Keratinocyte (primary cell): ENCODE measurements around the gene USP20. TPM values are rescaled to one million over a fixed set of nuclear protein-coding genes. Genes with fewer than 3 reads are reported as not detected.

Experiments
- DNase-seq: peaks from one replicate; pipeline ENCODE4 v3.0.0-alpha.2; 2011; ENCODE audit warnings: low read depth, missing footprints, low spot score
- FAIRE-seq: peaks from 2 replicates; lab custom pipeline; 2011; peaks lifted over from hg19 to GRCh38; lab: Jason Lieb, UNC
- H2AFZ ChIP-seq: 2 replicates; pipeline ENCODE4 v1.6.0; 2012; ENCODE audit warnings: low read length, control low read depth, inconsistent platforms; ENCODE audit not compliant: control insufficient read depth
- H3K27ac ChIP-seq: 2 replicates; pipeline ENCODE4 v1.5.1; 2011; ENCODE audit warnings: low read length; ENCODE audit not compliant: control insufficient read depth, insufficient read depth
- H3K27me3 ChIP-seq: 3 replicates; pipeline ENCODE4 v1.6.0; 2011; ENCODE audit warnings: low read length; ENCODE audit not compliant: control insufficient read depth, insufficient read depth; ENCODE audit errors: extremely low read depth
- H3K36me3 ChIP-seq, 2 experiments: 2 replicates in 1 of 2; 3 replicates in 1 of 2; pipeline ENCODE4 v1.5.1; 2011; ENCODE audit warnings: low read length in 2 of 2, mild to moderate bottlenecking in 1 of 2; ENCODE audit not compliant: control insufficient read depth in 2 of 2, insufficient read depth in 2 of 2; ENCODE audit errors: extremely low read depth in 1 of 2
- H3K4me1 ChIP-seq: 3 replicates; pipeline ENCODE4 v1.5.1; 2011; ENCODE audit warnings: low read length; ENCODE audit not compliant: control insufficient read depth, insufficient read depth; ENCODE audit errors: extremely low read depth
- H3K4me2 ChIP-seq: 3 replicates; pipeline ENCODE4 v1.6.0; 2011; ENCODE audit warnings: low read depth, low read length; ENCODE audit not compliant: control insufficient read depth, insufficient read depth; ENCODE audit errors: extremely low read depth
- H3K4me3 ChIP-seq, 3 experiments: fragments of 200-600 bp in 1 of 3; sonication (generic) in 1 of 3; 2 replicates in 2 of 3; 3 replicates in 1 of 3; pipeline ENCODE4 v1.5.1; 2011 to 2016; ENCODE audit warnings: low read length in 3 of 3, mild to moderate bottlenecking in 3 of 3, control low read depth in 2 of 3, inconsistent platforms in 1 of 3, low read depth in 1 of 3, mixed read lengths in 1 of 3, mixed run types in 1 of 3, moderate library complexity in 1 of 3; ENCODE audit not compliant: control insufficient read depth in 2 of 3, insufficient read depth in 2 of 3; ENCODE audit errors: extremely low read depth in 1 of 3
- H3K79me2 ChIP-seq: 2 replicates; pipeline ENCODE4 v1.6.0; 2012; ENCODE audit warnings: low read length; ENCODE audit not compliant: control insufficient read depth, insufficient read depth
- H3K9ac ChIP-seq: 3 replicates; pipeline ENCODE4 v1.6.0; 2011; ENCODE audit warnings: low read length; ENCODE audit not compliant: control insufficient read depth, insufficient read depth; ENCODE audit errors: extremely low read depth
- H3K9me1 ChIP-seq: 3 replicates; pipeline ENCODE4 v1.6.0; 2011; ENCODE audit warnings: low read length; ENCODE audit not compliant: control insufficient read depth, insufficient read depth; ENCODE audit errors: extremely low read depth
- H3K9me3 ChIP-seq: 2 replicates; pipeline ENCODE4 v1.5.1; 2012; ENCODE audit warnings: low read depth, low read length; ENCODE audit not compliant: control insufficient read depth
- H4K20me1 ChIP-seq: 3 replicates; pipeline ENCODE4 v1.6.0; 2011; ENCODE audit warnings: low read length; ENCODE audit not compliant: control insufficient read depth, insufficient read depth; ENCODE audit errors: extremely low read depth
- CTCF ChIP-seq, 3 experiments: IDR thresholded peaks in 1 of 3; conservative IDR thresholded peaks in 1 of 3; optimal IDR thresholded peaks in 1 of 3; 2 replicates in 2 of 3; 3 replicates in 1 of 3; pipeline versions ENCODE3 to v1.5.1; 2011; ENCODE audit warnings: low read length in 3 of 3, mild to moderate bottlenecking in 3 of 3, moderate library complexity in 2 of 3, control low read depth in 1 of 3, inconsistent platforms in 1 of 3; ENCODE audit not compliant: insufficient read depth in 2 of 3; ENCODE audit errors: extremely low read depth in 1 of 3
- EZH2 ChIP-seq: IDR thresholded peaks from one replicate; pipeline ENCODE4 v1.6.1; 2012; ENCODE audit warnings: inconsistent platforms, mild to moderate bottlenecking, low read length, moderate library complexity
- dilution Hi-C: fragments of 300-500 bp; cut with MboI; formaldehyde crosslinking; loops from one replicate; pipeline ENCODE4 v1.7.0; 2020; ENCODE audit warnings: low sequenced_read_pairs; ENCODE audit not compliant: extremely low pct_ligation_motif_present
- polyA plus RNA-seq, 5 experiments: library from polyadenylated mRNA; depleted of rRNA in 3 of 5; stranded (reverse) in 3 of 5; stranded (forward) in 1 of 5; unstranded in 1 of 5; fragments of >200 nt; gene quantifications; 1 replicate in 1 of 5; 2 replicates in 3 of 5; 3 replicates in 1 of 5; pipeline versions ENCODE4 v1.2.1 to v1.2.3, GENCODE V29; 2011 to 2012; ENCODE audit warnings: missing spikeins in 2 of 5, low read depth in 1 of 5, low replicate concordance in 1 of 5

The USP20 gene
- polyA plus RNA-seq, 1 donor (not counting 4 experiments of a cell fraction or from before 2014, with no cell fraction given) = 6.4 TPM

GRCh38 chr9:129815278-129815677 lies 20.0 kb upstream of the USP20 start:
- Histone ChIP-seq H3K9me3 (no peaks in the 10 kb centered on the region), H3K9me1 (no peaks in the 10 kb centered on the region), H3K27me3 (no peaks in the 10 kb centered on the region), H3K27ac (no peak overlapping the region), H4K20me1 (no peaks in the 10 kb centered on the region), H3K4me3 (no peak overlapping the region), H3K79me2 (peaks cover under 1% of the 10 kb centered on the region), H3K9ac (no peak overlapping the region), H3K4me2 (no peak overlapping the region), H3K4me1 (no peaks in the 10 kb centered on the region), H3K36me3 (peaks cover 40 to 44% of the 10 kb centered on the region in 2 experiments), H2AFZ (no peak overlapping the region)
- FAIRE-seq = no peak
- no peak for TF ChIP-seq EZH2
- no peak for TF ChIP-seq CTCF (optimal IDR thresholded peaks at IDR 0.05 in 1 of 3, IDR thresholded peaks at IDR 0.05 in 1 of 3, conservative IDR thresholded peaks at IDR 0.05 in 1 of 3; ENCODE audit: extremely low read depth in 1 of 3, insufficient read depth in 2 of 3, low read length in 3 of 3)
- dilution Hi-C loops = no loop called here
- DNase-seq = no peak

GRCh38 chr9:129816501-129817435 lies 18.5 kb upstream of the USP20 start:
- Histone ChIP-seq H3K4me2 (no peak overlapping the region), H3K4me3 (no peak overlapping the region), H3K27me3 (no peaks in the 10 kb centered on the region), H2AFZ (no peak overlapping the region), H3K36me3 (peaks cover 43 to 51% of the 10 kb centered on the region in 2 experiments), H3K9ac (no peak overlapping the region), H3K9me3 (no peaks in the 10 kb centered on the region), H3K9me1 (no peaks in the 10 kb centered on the region), H3K4me1 (no peaks in the 10 kb centered on the region), H3K27ac (no peak overlapping the region), H3K79me2 (peaks cover 10% of the 10 kb centered on the region), H4K20me1 (no peaks in the 10 kb centered on the region)
- no peak for FAIRE-seq
- no peak for DNase-seq
- no peak for TF ChIP-seq CTCF (optimal IDR thresholded peaks at IDR 0.05 in 1 of 3, IDR thresholded peaks at IDR 0.05 in 1 of 3, conservative IDR thresholded peaks at IDR 0.05 in 1 of 3; ENCODE audit: extremely low read depth in 1 of 3, insufficient read depth in 2 of 3, low read length in 3 of 3)
- TF ChIP-seq EZH2 = no peak
- dilution Hi-C loops = no loop called here
